ENCODE results near the gene LILRB5.
"Not testable (repeated sequence)": the region's sequence is repeated elsewhere in the genome, so short reads cannot be mapped to it uniquely, and the experiment has no call there.

Gene LILRB5

DNA sequence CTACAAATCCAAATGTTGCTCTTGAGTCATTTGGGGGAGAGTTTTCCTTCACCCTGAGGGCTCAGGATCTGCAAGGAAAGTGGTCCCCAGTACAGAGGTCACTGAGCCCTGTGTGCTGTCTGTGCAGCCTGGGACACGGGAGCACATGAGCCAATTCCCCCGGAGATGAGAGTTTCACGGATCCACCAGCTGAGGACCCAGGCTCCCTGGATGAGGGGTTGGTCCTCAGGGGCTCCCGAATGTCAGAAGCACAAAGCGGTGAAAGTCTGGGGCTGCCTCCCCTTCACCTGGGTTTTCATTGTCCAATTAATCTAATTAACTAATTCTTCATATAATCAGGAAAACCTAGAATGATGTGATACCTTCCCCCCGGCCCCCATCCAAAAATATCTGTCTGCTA is 37.5 kb upstream of the LILRB5 start:
- no peak overlapping the region for H3K27ac ChIP-seq
- TF ChIP-seq, protein P1, sequence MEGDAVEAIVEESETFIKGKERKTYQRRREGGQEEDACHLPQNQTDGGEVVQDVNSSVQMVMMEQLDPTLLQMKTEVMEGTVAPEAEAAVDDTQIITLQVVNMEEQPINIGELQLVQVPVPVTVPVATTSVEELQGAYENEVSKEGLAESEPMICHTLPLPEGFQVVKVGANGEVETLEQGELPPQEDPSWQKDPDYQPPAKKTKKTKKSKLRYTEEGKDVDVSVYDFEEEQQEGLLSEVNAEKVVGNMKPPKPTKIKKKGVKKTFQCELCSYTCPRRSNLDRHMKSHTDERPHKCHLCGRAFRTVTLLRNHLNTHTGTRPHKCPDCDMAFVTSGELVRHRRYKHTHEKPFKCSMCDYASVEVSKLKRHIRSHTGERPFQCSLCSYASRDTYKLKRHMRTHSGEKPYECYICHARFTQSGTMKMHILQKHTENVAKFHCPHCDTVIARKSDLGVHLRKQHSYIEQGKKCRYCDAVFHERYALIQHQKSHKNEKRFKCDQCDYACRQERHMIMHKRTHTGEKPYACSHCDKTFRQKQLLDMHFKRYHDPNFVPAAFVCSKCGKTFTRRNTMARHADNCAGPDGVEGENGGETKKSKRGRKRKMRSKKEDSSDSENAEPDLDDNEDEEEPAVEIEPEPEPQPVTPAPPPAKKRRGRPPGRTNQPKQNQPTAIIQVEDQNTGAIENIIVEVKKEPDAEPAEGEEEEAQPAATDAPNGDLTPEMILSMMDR (conservative IDR thresholded peaks at IDR 0.05), result no peak
- no peak for TF ChIP-seq ZFX (IDR thresholded peaks at IDR 0.05)

DNA sequence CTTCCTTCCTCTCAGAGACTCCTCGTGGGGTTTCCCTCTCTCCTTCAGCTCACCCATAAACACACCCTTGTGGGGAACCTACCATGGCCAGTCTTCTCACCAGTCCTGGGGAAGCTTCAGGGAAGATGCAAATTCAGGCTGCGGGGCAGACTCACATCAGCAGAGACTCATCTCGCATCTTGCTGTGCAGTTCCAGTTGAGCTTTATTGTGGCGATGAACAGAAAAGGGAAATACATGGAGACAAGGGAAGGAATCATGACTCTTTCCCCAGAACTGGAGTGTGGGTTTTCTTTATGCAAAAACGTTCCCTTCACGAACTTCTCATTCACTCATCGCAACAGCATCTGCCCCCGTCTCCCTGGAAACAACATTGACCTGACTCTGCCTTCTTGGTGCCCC is 32.1 kb upstream of the LILRB5 start:
- H3K27ac ChIP-seq, result not testable (repeated sequence)

GRCh38 chr19:54287456-54287855 is 30.4 kb upstream of the LILRB5 start:
- no peak for TF ChIP-seq ZFX (IDR thresholded peaks at IDR 0.05)
- TF ChIP-seq, protein P1 (conservative IDR thresholded peaks at IDR 0.05), result no peak
- H3K27ac ChIP-seq, result no peak overlapping the region

DNA sequence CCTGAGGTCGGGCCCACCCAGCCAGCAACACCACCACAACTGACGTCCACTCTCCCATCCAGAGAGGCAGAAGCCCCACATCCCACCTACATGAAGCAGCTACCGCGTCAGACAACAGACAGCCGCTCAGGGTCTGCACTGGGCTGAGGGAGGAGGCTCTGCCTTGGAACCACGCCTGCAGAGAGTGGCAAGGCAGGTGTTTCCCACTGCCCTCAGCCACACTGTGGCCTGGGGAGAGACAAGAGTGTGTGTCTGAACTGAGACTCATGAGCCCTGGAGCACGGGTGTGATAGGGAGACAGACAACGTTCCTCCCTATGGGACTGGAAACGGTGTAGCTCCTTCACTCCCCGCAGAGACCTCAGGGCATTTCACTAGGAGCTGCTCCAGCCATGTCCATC is 29.2 kb upstream of the LILRB5 start:
- not testable (repeated sequence) for H3K27ac ChIP-seq

GRCh38 chr19:54285427-54286056 is 28.5 kb upstream of the LILRB5 start:
- not testable (repeated sequence) for H3K27ac ChIP-seq

DNA sequence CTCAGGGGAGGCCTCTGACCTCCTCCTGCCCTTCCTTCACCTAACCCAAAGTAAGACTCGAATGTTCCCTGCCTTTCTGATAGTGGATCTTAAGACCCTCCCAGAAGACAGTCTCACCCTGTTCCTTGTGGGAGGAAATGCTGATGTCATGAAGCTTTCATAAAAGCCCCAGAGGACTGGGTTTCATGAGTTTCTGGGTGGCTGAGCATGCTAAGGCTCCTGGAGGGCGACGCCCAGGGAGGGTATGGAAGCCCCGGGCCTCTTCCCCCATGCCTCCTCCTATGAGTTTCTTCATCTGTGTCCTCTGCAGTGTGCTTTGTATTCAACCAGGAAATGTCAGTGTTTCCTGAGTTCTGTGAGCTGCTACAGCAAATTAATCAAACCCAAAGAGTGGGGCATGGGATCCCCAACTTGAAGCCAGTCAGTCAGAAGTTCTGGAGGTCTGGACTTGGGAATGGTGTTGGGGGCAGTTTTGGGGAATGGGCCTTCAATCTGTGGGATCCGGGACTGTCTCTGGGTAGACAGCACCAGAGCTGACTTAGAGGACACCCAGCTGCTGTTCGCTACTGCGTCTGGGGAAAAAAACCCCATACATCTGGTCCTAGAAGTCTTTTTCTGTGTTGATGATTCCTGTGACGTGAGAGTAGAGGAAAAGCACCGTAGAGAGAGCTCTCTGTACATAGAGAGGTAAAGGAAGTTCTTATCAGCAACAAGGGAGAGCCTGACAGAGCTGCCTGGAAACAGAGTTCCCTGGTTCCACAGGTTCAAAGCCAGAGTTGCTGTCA is 25.8 kb upstream of the LILRB5 start:
- no peak overlapping the region for H3K27ac ChIP-seq
- no peak for TF ChIP-seq ZFX (IDR thresholded peaks at IDR 0.05)
- TF ChIP-seq, protein P1 (conservative IDR thresholded peaks at IDR 0.05), result no peak

GRCh38 chr19:54281729-54282075 is 24.6 kb upstream of the LILRB5 start:
- not testable (repeated sequence) for H3K27ac ChIP-seq

DNA sequence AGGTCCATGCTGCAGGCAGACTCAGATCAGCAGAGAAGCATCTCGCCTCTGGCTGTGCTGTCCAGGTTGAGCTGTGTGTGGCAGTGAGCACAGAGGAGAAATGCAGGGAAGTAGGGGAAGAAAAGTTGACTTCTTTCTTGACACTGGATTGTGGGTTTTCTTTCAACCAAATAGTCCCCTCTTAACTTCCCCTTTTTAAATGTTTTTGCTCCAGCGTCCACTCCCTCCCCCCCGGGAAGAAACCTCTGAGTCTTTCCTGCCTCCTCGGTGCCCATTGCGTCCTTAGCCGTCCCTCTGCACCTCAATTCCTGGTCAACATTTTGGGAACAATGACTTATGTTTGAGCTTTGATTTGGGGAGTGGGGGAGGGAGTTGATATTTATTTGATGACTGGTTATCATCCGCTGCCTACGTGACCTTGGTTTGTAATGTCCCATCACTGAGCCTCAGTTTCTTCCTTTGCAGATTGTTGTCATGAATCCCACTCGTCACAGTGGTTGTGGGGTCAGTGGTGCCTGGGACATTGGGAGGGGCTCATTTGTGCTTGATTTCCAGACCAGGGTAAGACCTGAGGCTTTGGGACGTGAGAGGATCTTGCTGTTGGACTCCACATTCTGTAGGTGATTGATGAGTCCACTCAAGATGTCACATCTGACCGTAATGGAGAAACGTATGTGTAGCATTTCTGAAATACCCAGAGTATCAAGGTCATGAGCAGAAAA is 24.1 kb upstream of the LILRB5 start, which contains the start of gene LILRB2:
LILRB2 (minus strand) TSS at position 104 of the 722 bp plus-strand sequence. CDS start 614 bp downstream, outside the sequence.
- TF ChIP-seq, protein P1 (conservative IDR thresholded peaks at IDR 0.05), result no peak
- no peak for TF ChIP-seq ZFX (IDR thresholded peaks at IDR 0.05)
- no peak within 1 kb of the TSS for H3K27ac ChIP-seq

GRCh38 chr19:54280441-54280840 is 23.4 kb upstream of the LILRB5 start:
- H3K27ac ChIP-seq, result not testable (repeated sequence)

DNA sequence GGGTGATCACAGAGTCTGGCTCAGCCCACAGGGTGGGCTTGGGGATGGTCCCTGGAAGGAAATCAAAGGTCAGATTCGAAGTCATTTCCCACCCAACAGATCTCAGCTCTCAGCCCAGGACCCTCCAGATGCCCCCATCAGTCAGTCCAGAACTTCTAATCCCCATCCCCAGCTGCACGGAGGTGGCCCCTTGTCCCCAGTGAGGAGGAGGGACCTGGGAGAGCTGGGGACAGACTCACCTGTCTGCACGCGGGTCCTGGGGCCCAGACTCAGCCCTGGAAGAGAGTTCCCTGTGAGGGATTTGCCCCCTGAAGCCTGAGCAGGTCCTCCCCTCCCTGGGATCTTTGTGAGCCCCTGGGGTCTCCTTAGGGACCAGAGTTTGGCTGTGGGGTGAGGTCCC is 23.0 kb upstream of the LILRB5 start:
- H3K27ac ChIP-seq, result not testable (repeated sequence)

All from C4-2B (cell line).